ENCODE data around the gene TRIM9. TPM values are rescaled to one million over a fixed set of nuclear protein-coding genes. Genes with fewer than 3 reads are reported as not detected.

TRIM9 gene
- total RNA-seq, 1 donor from 2014 or later = under 0.01 TPM

DNA sequence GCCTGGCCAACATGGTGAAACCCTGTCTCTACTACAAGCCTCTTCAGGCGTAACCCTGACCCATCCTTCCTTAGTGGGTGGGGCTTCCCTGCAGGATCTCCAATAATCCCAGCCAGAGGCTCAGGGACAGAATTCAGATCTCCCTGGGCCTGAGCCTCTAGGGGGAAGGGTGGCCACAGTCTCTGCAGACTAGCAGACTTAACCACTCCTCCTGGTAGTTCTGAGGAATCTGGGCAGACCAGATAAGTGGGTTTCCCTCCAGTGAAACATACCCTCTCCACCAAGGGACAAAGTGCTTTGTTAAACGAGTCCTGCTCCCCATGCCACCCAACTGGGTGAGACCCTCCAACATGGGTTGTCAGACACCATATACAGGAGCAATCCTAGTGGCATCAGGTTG is 36.6 kb upstream of the TRIM9 start:
- no peaks in the 10 kb centered on the region for H3K27me3 ChIP-seq (ENCODE audit: control insufficient read depth, insufficient read depth, low read length)

DNA sequence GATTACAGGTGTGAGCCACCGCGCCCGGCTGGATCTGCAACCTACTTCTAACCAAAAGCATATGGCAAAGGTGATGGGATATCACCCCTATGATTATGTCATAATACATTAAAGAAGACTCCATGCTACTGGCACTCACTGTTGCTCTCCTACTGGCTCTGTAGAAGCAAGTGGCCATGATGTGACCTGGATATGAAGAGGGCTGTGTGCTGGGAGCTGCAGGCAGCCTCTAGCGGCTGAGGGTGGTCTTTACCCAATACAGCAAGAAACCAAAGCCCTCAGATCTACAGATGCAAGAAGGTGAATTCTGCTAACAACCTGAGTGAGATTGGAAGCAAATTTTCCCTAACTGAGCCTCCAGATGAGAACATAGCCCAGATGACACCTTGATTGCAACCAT is 34.2 kb upstream of the TRIM9 start:
- no peak for FAIRE-seq
- no peak for DNase-seq (ENCODE audit: low read depth)
- Histone ChIP-seq H3K4me3 (ENCODE audit: low read depth, low read length) (no peak overlapping the region), H3K36me3 (ENCODE audit: control insufficient read depth, insufficient read depth, low read length) (no peaks in the 10 kb centered on the region), H3K27me3 (ENCODE audit: control insufficient read depth, insufficient read depth, low read length) (no peaks in the 10 kb centered on the region)
- TF ChIP-seq, protein P1, sequence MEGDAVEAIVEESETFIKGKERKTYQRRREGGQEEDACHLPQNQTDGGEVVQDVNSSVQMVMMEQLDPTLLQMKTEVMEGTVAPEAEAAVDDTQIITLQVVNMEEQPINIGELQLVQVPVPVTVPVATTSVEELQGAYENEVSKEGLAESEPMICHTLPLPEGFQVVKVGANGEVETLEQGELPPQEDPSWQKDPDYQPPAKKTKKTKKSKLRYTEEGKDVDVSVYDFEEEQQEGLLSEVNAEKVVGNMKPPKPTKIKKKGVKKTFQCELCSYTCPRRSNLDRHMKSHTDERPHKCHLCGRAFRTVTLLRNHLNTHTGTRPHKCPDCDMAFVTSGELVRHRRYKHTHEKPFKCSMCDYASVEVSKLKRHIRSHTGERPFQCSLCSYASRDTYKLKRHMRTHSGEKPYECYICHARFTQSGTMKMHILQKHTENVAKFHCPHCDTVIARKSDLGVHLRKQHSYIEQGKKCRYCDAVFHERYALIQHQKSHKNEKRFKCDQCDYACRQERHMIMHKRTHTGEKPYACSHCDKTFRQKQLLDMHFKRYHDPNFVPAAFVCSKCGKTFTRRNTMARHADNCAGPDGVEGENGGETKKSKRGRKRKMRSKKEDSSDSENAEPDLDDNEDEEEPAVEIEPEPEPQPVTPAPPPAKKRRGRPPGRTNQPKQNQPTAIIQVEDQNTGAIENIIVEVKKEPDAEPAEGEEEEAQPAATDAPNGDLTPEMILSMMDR (IDR thresholded peaks at IDR 0.05; ENCODE audit: insufficient read depth, low read length, severe bottlenecking) = no peak

More for the DNA sequence above, 36.6 kb upstream of the TRIM9 start:
- Histone ChIP-seq H3K4me3 (ENCODE audit: low read depth, low read length) (no peak overlapping the region), H3K36me3 (ENCODE audit: control insufficient read depth, insufficient read depth, low read length) (no peaks in the 10 kb centered on the region)
- no peak for DNase-seq (ENCODE audit: low read depth)
- TF ChIP-seq, protein P1 (IDR thresholded peaks at IDR 0.05; ENCODE audit: insufficient read depth, low read length, severe bottlenecking) = no peak
- no peak for FAIRE-seq

DNA sequence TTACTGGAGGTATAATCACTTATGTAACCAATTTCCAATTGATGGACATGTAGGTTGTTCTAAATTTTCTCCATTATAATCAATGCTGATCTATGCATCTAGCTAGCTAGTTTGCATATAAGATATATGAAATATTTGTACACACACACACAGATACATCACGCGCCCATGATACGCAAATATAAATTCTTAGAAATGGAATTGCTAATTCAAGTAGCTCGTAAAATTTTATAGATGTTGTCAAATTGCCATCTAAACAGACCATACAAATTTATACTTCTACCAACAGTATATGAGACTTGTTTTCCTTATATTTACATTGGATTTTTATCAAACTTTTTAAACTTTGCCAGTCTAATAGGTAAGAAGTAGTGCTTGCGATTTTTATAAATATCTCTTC is 29.1 kb upstream of the TRIM9 start:
- TF ChIP-seq, protein P1 (IDR thresholded peaks at IDR 0.05; ENCODE audit: insufficient read depth, low read length, severe bottlenecking) = no peak
- Histone ChIP-seq H3K4me3 (ENCODE audit: low read depth, low read length) (no peak overlapping the region), H3K27me3 (ENCODE audit: control insufficient read depth, insufficient read depth, low read length) (no peaks in the 10 kb centered on the region), H3K36me3 (ENCODE audit: control insufficient read depth, insufficient read depth, low read length) (no peaks in the 10 kb centered on the region)
- no peak for DNase-seq (ENCODE audit: low read depth)
- no peak for FAIRE-seq

DNA sequence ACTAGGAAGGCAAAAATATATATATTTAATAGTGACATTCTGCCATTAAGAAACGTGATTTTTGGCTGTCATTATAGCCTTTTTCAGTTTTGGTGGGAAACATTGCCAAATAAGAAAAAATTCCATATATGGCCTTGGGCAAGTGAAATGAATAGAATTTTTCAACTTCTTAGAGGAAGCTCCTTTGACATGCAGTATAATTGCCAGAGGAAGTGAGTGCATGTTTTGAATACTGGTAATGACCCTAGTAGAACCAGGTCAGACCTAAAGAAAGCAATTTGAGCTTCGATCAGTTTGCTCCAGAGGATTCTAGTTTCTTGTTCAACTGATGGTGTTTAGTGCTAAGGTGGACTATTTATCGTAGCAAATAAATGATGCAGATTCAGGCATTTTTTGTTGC is 26.2 kb upstream of the TRIM9 start:
- TF ChIP-seq, protein P1 (IDR thresholded peaks at IDR 0.05; ENCODE audit: insufficient read depth, low read length, severe bottlenecking) = no peak
- FAIRE-seq (no peak), DNase-seq (ENCODE audit: low read depth) (no peak)
- no peak overlapping the region for H3K4me3 ChIP-seq (ENCODE audit: low read depth, low read length)
- no peaks in the 10 kb centered on the region for H3K36me3 ChIP-seq (ENCODE audit: control insufficient read depth, insufficient read depth, low read length)
- no peaks in the 10 kb centered on the region for H3K27me3 ChIP-seq (ENCODE audit: control insufficient read depth, insufficient read depth, low read length)

DNA sequence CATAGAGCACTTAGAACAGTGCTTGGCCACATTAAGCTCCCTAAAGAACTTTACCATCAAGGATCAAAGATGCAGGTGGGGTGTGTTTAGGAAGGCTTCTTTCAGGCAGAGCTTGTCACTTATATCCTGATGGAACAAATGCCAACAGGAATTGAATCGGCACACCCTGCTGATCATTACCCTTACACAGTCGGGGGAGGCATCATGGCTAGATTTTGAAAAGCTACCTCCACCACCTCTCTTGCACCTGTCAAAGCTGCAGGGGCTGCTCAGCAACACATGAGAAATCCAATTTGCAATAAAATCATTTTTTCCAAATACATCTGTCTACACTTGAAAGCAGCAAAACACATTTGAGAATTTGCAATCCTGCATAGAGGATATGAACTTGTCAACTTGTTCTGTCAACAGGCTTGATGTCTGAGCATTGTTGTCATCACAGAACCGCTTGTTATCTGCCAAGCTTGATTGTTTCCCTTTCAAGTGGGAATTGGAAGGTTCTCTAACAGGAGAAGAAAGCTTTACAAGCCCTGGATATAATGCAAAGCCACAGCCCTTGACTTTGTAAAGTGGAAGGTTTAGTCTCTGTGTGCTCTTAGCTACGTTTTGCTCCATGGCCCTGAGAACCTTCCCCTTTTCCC is 24.6 kb upstream of the TRIM9 start:
- Histone ChIP-seq H3K27me3 (ENCODE audit: control insufficient read depth, insufficient read depth, low read length) (no peaks in the 10 kb centered on the region), H3K4me3 (ENCODE audit: low read depth, low read length) (no peak overlapping the region), H3K36me3 (ENCODE audit: control insufficient read depth, insufficient read depth, low read length) (no peaks in the 10 kb centered on the region)
- TF ChIP-seq, protein P1 (IDR thresholded peaks at IDR 0.05; ENCODE audit: insufficient read depth, low read length, severe bottlenecking) = no peak
- no peak for DNase-seq (ENCODE audit: low read depth)
- FAIRE-seq = no peak

DNA sequence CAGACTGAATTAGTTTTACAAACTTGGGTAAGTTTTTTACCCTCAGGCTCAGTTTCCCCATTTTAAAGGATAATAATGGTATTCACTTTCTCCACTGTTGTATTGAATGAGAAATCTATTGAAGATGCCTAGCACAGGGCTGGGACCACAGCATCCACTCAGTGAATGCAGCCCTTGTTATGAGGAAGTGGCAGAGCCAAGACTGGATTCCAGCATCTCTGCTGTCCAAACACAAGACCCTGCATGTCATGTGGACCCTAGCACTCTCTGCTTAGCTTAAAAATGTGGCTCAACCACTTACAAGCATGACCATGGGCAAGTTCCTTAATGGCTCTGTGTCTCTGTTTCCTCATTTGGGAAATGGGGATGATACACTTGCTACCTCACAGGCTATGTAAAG is 24.1 kb upstream of the TRIM9 start:
- no peak for FAIRE-seq

More for the DNA sequence above, 24.1 kb upstream of the TRIM9 start:
- DNase-seq (ENCODE audit: low read depth) = no peak
- H3K27me3 ChIP-seq (ENCODE audit: control insufficient read depth, insufficient read depth, low read length) = no peaks in the 10 kb centered on the region
- TF ChIP-seq, protein P1 (IDR thresholded peaks at IDR 0.05; ENCODE audit: insufficient read depth, low read length, severe bottlenecking) = no peak
- H3K36me3 ChIP-seq (ENCODE audit: control insufficient read depth, insufficient read depth, low read length) = no peaks in the 10 kb centered on the region
- H3K4me3 ChIP-seq (ENCODE audit: low read depth, low read length) = no peak overlapping the region
